Measurements from ENCODE around the gene MDK. TPM values are rescaled to one million over a fixed set of nuclear protein-coding genes. Genes with fewer than 3 reads are reported as not detected.

MDK gene
- total and polyA plus RNA-seq, 2 of the 13 experiments (the other 11 are each of a cell fraction or from before 2014, with no cell fraction given): 312 to 407 TPM

DNA sequence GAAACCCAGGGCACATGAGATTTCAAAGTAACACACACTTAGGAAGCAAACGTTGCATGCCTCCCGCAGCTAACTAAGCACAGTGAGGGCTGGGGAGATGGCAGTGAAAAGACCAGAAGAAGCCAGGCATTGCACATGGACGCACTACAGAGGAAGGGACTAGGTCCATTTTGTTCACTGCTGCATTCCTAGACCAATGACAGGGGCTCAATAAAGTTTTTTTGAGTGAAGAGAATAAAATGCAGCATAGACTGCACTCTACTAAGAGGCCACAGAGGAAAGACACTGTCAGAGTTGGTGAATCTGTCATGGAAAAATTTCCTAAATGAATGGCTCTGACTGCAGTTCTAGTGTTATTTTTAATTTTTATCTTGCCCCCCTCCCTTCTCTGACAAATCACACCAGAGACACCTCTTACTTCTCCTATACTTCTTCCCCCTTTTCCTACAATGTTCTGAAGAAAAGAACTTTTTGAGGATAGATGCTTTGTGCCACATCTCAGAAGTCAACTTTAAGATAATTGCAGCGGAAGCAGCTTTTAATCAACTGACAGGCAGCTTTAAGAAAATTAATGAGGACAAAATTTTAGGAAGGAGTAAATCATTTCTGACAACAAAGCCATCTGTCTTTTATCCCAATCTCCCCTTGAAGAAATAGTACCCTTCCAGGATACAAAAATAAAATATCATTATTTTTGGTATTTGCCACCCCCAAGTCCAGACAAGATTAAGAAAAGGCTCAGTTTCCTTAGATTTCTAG is 44.9 kb downstream of the MDK start:
- H3K4me2 ChIP-seq (ENCODE audit: low read depth, low read length): no peak overlapping the region
- DNase-seq (ENCODE audit: low spot score) (no peak), FAIRE-seq (no peak), ATAC-seq (no peak)
- TF ChIP-seq, protein P1, sequence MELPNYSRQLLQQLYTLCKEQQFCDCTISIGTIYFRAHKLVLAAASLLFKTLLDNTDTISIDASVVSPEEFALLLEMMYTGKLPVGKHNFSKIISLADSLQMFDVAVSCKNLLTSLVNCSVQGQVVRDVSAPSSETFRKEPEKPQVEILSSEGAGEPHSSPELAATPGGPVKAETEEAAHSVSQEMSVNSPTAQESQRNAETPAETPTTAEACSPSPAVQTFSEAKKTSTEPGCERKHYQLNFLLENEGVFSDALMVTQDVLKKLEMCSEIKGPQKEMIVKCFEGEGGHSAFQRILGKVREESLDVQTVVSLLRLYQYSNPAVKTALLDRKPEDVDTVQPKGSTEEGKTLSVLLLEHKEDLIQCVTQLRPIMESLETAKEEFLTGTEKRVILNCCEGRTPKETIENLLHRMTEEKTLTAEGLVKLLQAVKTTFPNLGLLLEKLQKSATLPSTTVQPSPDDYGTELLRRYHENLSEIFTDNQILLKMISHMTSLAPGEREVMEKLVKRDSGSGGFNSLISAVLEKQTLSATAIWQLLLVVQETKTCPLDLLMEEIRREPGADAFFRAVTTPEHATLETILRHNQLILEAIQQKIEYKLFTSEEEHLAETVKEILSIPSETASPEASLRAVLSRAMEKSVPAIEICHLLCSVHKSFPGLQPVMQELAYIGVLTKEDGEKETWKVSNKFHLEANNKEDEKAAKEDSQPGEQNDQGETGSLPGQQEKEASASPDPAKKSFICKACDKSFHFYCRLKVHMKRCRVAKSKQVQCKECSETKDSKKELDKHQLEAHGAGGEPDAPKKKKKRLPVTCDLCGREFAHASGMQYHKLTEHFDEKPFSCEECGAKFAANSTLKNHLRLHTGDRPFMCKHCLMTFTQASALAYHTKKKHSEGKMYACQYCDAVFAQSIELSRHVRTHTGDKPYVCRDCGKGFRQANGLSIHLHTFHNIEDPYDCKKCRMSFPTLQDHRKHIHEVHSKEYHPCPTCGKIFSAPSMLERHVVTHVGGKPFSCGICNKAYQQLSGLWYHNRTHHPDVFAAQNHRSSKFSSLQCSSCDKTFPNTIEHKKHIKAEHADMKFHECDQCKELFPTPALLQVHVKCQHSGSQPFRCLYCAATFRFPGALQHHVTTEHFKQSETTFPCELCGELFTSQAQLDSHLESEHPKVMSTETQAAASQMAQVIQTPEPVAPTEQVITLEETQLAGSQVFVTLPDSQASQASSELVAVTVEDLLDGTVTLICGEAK (IDR thresholded peaks at IDR 0.05): no peak
- TF ChIP-seq, protein P1 (CRISPR knock-in tag; IDR thresholded peaks at IDR 0.05): peak; percentile 81; the same call in 1 of the 2 replicates
- no peak for TF ChIP-seq ZNF253 (CRISPR knock-in tag; IDR thresholded peaks at IDR 0.05; ENCODE audit: borderline replicate concordance)
- TF ChIP-seq RBM22 (optimal IDR thresholded peaks at IDR 0.05; ENCODE audit: low read length): peak; percentile 17
- TF ChIP-seq ZFYVE20 (CRISPR knock-in tag; IDR thresholded peaks at IDR 0.05; ENCODE audit: borderline replicate concordance, low read depth): no peak
- H3K9me3 ChIP-seq (ENCODE audit: low read length): no peaks in the 10 kb centered on the region
- H3K27ac ChIP-seq (ENCODE audit: extremely low read length, insufficient read depth, low read length): no peak overlapping the region
- peaks cover 26 to 56% of the 10 kb centered on the region in 2 experiments; a peak in 4 of 5 replicates for H3K36me3 ChIP-seq (replicated peaks in 1 of 2; ENCODE audit: control insufficient read depth in 1 of 2, insufficient read depth in 2 of 2, low read length in 2 of 2)
- no TSS peak for BruUV-seq (replicated peaks)
- H4K20me1 ChIP-seq (ENCODE audit: insufficient read depth, low read length): no peaks in the 10 kb centered on the region
- peaks cover 7% of the 10 kb centered on the region; the same call in 1 of the 2 replicates for H3K4me1 ChIP-seq (ENCODE audit: insufficient read depth, low read length)
- no peak overlapping the region for H2AFZ ChIP-seq (ENCODE audit: low read length)
- intact Hi-C loops (cut with micrococcal nuclease; ENCODE audit: unreplicated experiment): no loop called here
- H3K79me2 ChIP-seq (ENCODE audit: insufficient read depth, low read length): no peaks in the 10 kb centered on the region
- in situ Hi-C loops (cut with HindIII; ENCODE audit: extremely low pct_ligation_motif_present, low pct_unique_long_range_greater_than_20kb): no loop called here
- no peak overlapping the region for H3K4me3 ChIP-seq (replicated peaks in 1 of 3; ENCODE audit: insufficient read depth in 1 of 3, low read depth in 2 of 3, low read length in 3 of 3)
- CTCF ChIA-PET (ENCODE audit: low intra/inter-chr PET ratio, low total read pairs): no interaction called here
- POLR2A ChIA-PET: no interaction called here
- H3K9ac ChIP-seq (ENCODE audit: insufficient read depth, low read depth, low read length): no peak overlapping the region
- no peaks in the 10 kb centered on the region for H3K27me3 ChIP-seq (ENCODE audit: control insufficient read depth in 1 of 2, insufficient read depth in 2 of 2, low read length in 2 of 2)
- 95% methylated on average over 4 of the region's 4 CpGs for WGBS (ENCODE audit: low lambda C conversion rate)

Measured in HepG2 (cell line).